Measurements from ENCODE around the gene ZNF664. TPM values are rescaled to one million over a fixed set of nuclear protein-coding genes. Genes with fewer than 3 reads are reported as not detected.

Gene ZNF664
- total and polyA plus RNA-seq, 10 of the 15 experiments (the other 5 are each of a cell fraction or from before 2014, with no cell fraction given), result 1.8 to 65.6 (median 30.8) TPM

GRCh38 chr12:124036657-124037109, 63.7 kb downstream of the ZNF664 start:
- in situ Hi-C loops (cut with MboI) (loop anchor here (10.0 kb wide), 1 partner anchor 868 kb away; no protein-coding TSS in a partner anchor), intact Hi-C loops (cut with micrococcal nuclease; ENCODE audit: unreplicated experiment) (loop anchor here (1.0 to 10.0 kb wide), 4 partner anchors 285 to 866 kb away; no protein-coding TSS in a partner anchor)
- FAIRE-seq, result no peak
- Histone ChIP-seq H3K9ac (ENCODE audit: control insufficient read depth, insufficient read depth, low read length) (no peak overlapping the region), H3K36me3 (ENCODE audit: control insufficient read depth in 2 of 2, insufficient read depth in 2 of 2, low read length in 1 of 2) (no peaks in the 10 kb centered on the region), H3K27ac (ENCODE audit: control insufficient read depth, insufficient read depth) (no peak overlapping the region), H4K20me1 (ENCODE audit: control insufficient read depth, insufficient read depth) (no peaks in the 10 kb centered on the region), H3K4me2 (ENCODE audit: control insufficient read depth, insufficient read depth) (no peak overlapping the region), H3K4me3 (no peak overlapping the region), H3K27me3 (replicated peaks in 1 of 2; ENCODE audit: control insufficient read depth in 2 of 2, insufficient read depth in 2 of 2, low read length in 1 of 2) (no peaks in the 10 kb centered on the region), H2AFZ (ENCODE audit: control insufficient read depth, low read depth, low read length) (peak overlapping the region; percentile 69), H3K9me3 (replicated peaks; ENCODE audit: control insufficient read depth, insufficient read depth, low read length) (no peaks in the 10 kb centered on the region), H3K79me2 (ENCODE audit: control insufficient read depth, insufficient read depth, low read length) (no peaks in the 10 kb centered on the region), H3K4me1 (ENCODE audit: control insufficient read depth, insufficient read depth, low read length) (no peaks in the 10 kb centered on the region)
- SMC1A ChIA-PET (ENCODE audit: uncharacterized antibody, unreplicated experiment), result interaction anchor here (0.6 to 3.2 kb wide), 12 partner anchors 12 to 880 kb away, joined by 3 to 37 read pairs (median 4); no protein-coding TSS in a partner anchor
- peak; percentile 80 for ATAC-seq
- DNase-seq (ENCODE audit: low read depth, low spot score), result peak; percentile 27
- POLR2A ChIA-PET, result no interaction called here
- 12% methylated on average over 6 of the region's 6 CpGs for WGBS (ENCODE audit: insufficient coverage, insufficient replicate concordance, low lambda C conversion rate, missing lambda C conversion rate)
- TF ChIP-seq TCF7 (IDR thresholded peaks at IDR 0.05; ENCODE audit: borderline replicate concordance) (no peak), BACH1 (IDR thresholded peaks at IDR 0.05; ENCODE audit: borderline replicate concordance) (no peak), CBX3 (IDR thresholded peaks at IDR 0.05; ENCODE audit: borderline replicate concordance, low read depth) (no peak), SMC3 (IDR thresholded peaks at IDR 0.05; ENCODE audit: borderline replicate concordance, low read length) (peak; percentile 98), MTA2 (IDR thresholded peaks at IDR 0.05; ENCODE audit: low read depth) (no peak), KDM1A (IDR thresholded peaks at IDR 0.05; ENCODE audit: borderline replicate concordance) (no peak), CTCF (IDR thresholded peaks at IDR 0.05 in 2 of 3, conservative IDR thresholded peaks at IDR 0.05 in 1 of 3; ENCODE audit: control insufficient read depth in 2 of 3, extremely low read depth in 1 of 3, insufficient read depth in 1 of 3, low read depth in 3 of 3, low read length in 3 of 3) (peak; percentile 80 to 89 (median 84)), RAD21 (IDR thresholded peaks at IDR 0.05; ENCODE audit: insufficient read depth, low read depth, low read length) (peak; percentile 92), CREB1 (IDR thresholded peaks at IDR 0.05; ENCODE audit: low read depth) (0 out of 2 replicates have a peak, but pooled peaks have one; percentile 9), BCLAF1 (IDR thresholded peaks at IDR 0.05) (no peak), PKNOX1 (IDR thresholded peaks at IDR 0.05) (no peak), CHD1 (IDR thresholded peaks at IDR 0.05; ENCODE audit: low read depth, low read length) (no peak), HDAC6 (IDR thresholded peaks at IDR 0.05; ENCODE audit: unreplicated experiment) (no peak), NR2F1 (conservative IDR thresholded peaks at IDR 0.05) (no peak), RB1 (IDR thresholded peaks at IDR 0.05; ENCODE audit: borderline replicate concordance) (0 out of 2 replicates have a peak, but pooled peaks have one; percentile 39), IRF4 (IDR thresholded peaks at IDR 0.05; ENCODE audit: low read depth, low read length) (no peak), YY1 (IDR thresholded peaks at IDR 0.05; ENCODE audit: low read depth, low read length) (peak; percentile 97)
- CTCF ChIA-PET, result interaction anchor here (0.6 to 7.7 kb wide), 24 partner anchors 12 to 870 kb away, joined by 3 to 116 read pairs (median 4); no protein-coding TSS in a partner anchor
- RAD21 ChIA-PET (ENCODE audit: unreplicated experiment), result interaction anchor here (1.3 to 2.8 kb wide), 5 partner anchors 235 to 734 kb away, joined by 3 to 24 read pairs (median 7); no protein-coding TSS in a partner anchor
- no TSS peak for BruUV-seq (replicated peaks)

Measured in GM12878 (cell line).